ENCODE measurements around the gene TMCC3. TPM values are rescaled to one million over a fixed set of nuclear protein-coding genes. Genes with fewer than 3 reads are reported as not detected.

The TMCC3 gene
- total and polyA plus RNA-seq, 2 experiments from 2014 or later = 1.4 to 3.6 TPM

DNA sequence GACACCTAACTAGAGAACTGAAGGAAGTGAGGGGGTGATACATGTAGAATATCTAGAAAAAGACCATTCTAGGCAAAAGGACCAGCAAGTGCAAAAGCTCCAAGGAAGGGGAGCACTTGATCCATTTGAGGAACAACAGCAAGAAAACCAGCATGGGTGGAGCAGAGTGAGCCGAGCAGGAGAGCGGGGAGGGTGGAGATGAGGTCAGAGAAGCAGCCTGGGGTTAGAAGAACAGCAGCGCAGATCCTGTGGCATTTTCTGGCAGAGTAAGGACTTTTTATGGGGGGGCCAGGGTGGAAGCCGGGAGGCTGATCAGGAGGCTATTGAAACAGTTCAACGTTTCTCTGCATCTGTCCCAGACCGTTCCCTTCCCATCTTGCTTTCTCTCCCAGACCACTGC lies 24.5 kb upstream of the TMCC3 start (continued):
- TF ChIP-seq, protein P1, sequence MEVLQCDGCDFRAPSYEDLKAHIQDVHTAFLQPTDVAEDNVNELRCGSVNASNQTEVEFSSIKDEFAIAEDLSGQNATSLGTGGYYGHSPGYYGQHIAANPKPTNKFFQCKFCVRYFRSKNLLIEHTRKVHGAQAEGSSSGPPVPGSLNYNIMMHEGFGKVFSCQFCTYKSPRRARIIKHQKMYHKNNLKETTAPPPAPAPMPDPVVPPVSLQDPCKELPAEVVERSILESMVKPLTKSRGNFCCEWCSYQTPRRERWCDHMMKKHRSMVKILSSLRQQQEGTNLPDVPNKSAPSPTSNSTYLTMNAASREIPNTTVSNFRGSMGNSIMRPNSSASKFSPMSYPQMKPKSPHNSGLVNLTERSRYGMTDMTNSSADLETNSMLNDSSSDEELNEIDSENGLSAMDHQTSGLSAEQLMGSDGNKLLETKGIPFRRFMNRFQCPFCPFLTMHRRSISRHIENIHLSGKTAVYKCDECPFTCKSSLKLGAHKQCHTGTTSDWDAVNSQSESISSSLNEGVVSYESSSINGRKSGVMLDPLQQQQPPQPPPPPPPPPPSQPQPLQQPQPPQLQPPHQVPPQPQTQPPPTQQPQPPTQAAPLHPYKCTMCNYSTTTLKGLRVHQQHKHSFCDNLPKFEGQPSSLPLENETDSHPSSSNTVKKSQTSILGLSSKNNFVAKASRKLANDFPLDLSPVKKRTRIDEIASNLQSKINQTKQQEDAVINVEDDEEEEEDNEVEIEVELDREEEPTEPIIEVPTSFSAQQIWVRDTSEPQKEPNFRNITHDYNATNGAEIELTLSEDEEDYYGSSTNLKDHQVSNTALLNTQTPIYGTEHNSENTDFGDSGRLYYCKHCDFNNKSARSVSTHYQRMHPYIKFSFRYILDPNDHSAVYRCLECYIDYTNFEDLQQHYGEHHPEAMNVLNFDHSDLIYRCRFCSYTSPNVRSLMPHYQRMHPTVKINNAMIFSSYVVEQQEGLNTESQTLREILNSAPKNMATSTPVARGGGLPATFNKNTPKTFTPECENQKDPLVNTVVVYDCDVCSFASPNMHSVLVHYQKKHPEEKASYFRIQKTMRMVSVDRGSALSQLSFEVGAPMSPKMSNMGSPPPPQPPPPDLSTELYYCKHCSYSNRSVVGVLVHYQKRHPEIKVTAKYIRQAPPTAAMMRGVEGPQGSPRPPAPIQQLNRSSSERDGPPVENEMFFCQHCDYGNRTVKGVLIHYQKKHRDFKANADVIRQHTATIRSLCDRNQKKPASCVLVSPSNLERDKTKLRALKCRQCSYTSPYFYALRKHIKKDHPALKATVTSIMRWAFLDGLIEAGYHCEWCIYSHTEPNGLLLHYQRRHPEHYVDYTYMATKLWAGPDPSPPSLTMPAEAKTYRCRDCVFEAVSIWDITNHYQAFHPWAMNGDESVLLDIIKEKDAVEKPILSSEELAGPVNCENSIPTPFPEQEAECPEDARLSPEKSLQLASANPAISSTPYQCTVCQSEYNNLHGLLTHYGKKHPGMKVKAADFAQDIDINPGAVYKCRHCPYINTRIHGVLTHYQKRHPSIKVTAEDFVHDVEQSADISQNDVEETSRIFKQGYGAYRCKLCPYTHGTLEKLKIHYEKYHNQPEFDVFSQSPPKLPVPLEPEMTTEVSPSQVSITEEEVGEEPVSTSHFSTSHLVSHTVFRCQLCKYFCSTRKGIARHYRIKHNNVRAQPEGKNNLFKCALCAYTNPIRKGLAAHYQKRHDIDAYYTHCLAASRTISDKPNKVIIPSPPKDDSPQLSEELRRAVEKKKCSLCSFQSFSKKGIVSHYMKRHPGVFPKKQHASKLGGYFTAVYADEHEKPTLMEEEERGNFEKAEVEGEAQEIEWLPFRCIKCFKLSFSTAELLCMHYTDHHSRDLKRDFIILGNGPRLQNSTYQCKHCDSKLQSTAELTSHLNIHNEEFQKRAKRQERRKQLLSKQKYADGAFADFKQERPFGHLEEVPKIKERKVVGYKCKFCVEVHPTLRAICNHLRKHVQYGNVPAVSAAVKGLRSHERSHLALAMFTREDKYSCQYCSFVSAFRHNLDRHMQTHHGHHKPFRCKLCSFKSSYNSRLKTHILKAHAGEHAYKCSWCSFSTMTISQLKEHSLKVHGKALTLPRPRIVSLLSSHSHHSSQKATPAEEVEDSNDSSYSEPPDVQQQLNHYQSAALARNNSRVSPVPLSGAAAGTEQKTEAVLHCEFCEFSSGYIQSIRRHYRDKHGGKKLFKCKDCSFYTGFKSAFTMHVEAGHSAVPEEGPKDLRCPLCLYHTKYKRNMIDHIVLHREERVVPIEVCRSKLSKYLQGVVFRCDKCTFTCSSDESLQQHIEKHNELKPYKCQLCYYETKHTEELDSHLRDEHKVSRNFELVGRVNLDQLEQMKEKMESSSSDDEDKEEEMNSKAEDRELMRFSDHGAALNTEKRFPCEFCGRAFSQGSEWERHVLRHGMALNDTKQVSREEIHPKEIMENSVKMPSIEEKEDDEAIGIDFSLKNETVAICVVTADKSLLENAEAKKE (CRISPR knock-in tag; IDR thresholded peaks at IDR 0.05) = no peak
- TF ChIP-seq ZNF114 (CRISPR knock-in tag; IDR thresholded peaks at IDR 0.05) = no peak
- no peak for TF ChIP-seq POLR2AphosphoS5 (IDR thresholded peaks at IDR 0.05; ENCODE audit: low read depth)
- no peak for TF ChIP-seq CREB1 (CRISPR knock-in tag; IDR thresholded peaks at IDR 0.05; ENCODE audit: low read depth)
- TF ChIP-seq EZH2 (IDR thresholded peaks at IDR 0.05; ENCODE audit: low read depth, unreplicated experiment) = no peak

- Histone ChIP-seq H3K79me2 (replicated peaks; ENCODE audit: insufficient read depth) (no peaks in the 10 kb centered on the region), H3F3A (replicated peaks; ENCODE audit: low read depth) (0 out of 2 replicates have a peak, but pooled peaks cover 2% of the 10 kb centered on the region), H3K27ac (ENCODE audit: low read depth) (no peak overlapping the region), H3K4me2 (no peak overlapping the region), H3K9me2 (ENCODE audit: insufficient read depth) (no peaks in the 10 kb centered on the region), H3K4me1 (ENCODE audit: insufficient read depth) (peaks cover 41% of the 10 kb centered on the region), H3K36me3 (ENCODE audit: insufficient read depth) (no peaks in the 10 kb centered on the region), H3K27me3 (ENCODE audit: insufficient read depth) (no peaks in the 10 kb centered on the region), H2AFZ (no peak overlapping the region), H4K20me1 (replicated peaks; ENCODE audit: insufficient read depth) (no peaks in the 10 kb centered on the region), H3K4me3 (no peak overlapping the region)
- Mint-ChIP-seq H3K4me3 (no peak overlapping the region), H3K9me3 (no peaks in the 10 kb centered on the region; the same call in 2 of the 3 replicates), H3K4me1 (peaks cover 34% of the 10 kb centered on the region), H3K36me3 (ENCODE audit: low read depth) (no peaks in the 10 kb centered on the region), H3K27me3 (ENCODE audit: insufficient read depth, low read depth, poor library complexity) (no peaks in the 10 kb centered on the region), H3K27ac (no peak overlapping the region)
- no peak for DNase-seq (ENCODE audit: low spot score)
- no peak for TF ChIP-seq JUNB (IDR thresholded peaks at IDR 0.05; ENCODE audit: unreplicated experiment)
- TF ChIP-seq, protein P2, sequence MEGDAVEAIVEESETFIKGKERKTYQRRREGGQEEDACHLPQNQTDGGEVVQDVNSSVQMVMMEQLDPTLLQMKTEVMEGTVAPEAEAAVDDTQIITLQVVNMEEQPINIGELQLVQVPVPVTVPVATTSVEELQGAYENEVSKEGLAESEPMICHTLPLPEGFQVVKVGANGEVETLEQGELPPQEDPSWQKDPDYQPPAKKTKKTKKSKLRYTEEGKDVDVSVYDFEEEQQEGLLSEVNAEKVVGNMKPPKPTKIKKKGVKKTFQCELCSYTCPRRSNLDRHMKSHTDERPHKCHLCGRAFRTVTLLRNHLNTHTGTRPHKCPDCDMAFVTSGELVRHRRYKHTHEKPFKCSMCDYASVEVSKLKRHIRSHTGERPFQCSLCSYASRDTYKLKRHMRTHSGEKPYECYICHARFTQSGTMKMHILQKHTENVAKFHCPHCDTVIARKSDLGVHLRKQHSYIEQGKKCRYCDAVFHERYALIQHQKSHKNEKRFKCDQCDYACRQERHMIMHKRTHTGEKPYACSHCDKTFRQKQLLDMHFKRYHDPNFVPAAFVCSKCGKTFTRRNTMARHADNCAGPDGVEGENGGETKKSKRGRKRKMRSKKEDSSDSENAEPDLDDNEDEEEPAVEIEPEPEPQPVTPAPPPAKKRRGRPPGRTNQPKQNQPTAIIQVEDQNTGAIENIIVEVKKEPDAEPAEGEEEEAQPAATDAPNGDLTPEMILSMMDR (conservative IDR thresholded peaks at IDR 0.05; ENCODE audit: low read depth in 2 of 2) = no peak
- no peak for TF ChIP-seq NANOG (IDR thresholded peaks at IDR 0.05; ENCODE audit: borderline replicate concordance)
- TF ChIP-seq, protein P1 (CRISPR knock-in tag; IDR thresholded peaks at IDR 0.05) = no peak
- no peak for TF ChIP-seq POLR2AphosphoS5 (IDR thresholded peaks at IDR 0.05; ENCODE audit: low read depth)
- TF ChIP-seq STAT1 (IDR thresholded peaks at IDR 0.05; ENCODE audit: unreplicated experiment) = no peak
- no peak for ATAC-seq
These were observed 23.7 kb upstream of the TMCC3 start for GRCh38 chr12:94674051-94674451.

Data from GM23338 (cell line).